K562 (cell line): Measurements from ENCODE around the gene KHNYN. TPM values are rescaled to one million over a fixed set of nuclear protein-coding genes. Genes with fewer than 3 reads are reported as not detected.

Experiments
- CREB1 ChIP-seq, 2 experiments: sonication (generic) in 1 of 2; formaldehyde crosslinking in 1 of 2; IDR thresholded peaks; 2 replicates each; pipeline versions ENCODE4 v1.6.1 to v1.8.0; 2012 to 2022; ENCODE audit warnings: inconsistent platforms in 1 of 2, mild to moderate bottlenecking in 1 of 2, missing genetic modification reagents in 1 of 2, moderate library complexity in 1 of 2
- CTCFL ChIP-seq: IDR thresholded peaks from 2 replicates; pipeline ENCODE4 v1.6.1; 2011; ENCODE audit warnings: borderline replicate concordance, low read depth, mild to moderate bottlenecking, moderate library complexity, low read length; ENCODE audit not compliant: insufficient read depth, poor library complexity, severe bottlenecking
- EHMT2 ChIP-seq: fragments of 450-650 bp; IDR thresholded peaks from 2 replicates; pipeline ENCODE4 v1.6.1; 2018; ENCODE audit warnings: antibody characterized with exemption
- HBP1 ChIP-seq: fragments of 450-650 bp; formaldehyde crosslinking; IDR thresholded peaks from 2 replicates; pipeline ENCODE4 v1.4.0; 2022; ENCODE audit warnings: missing genetic modification characterization
- ID3 ChIP-seq, 2 experiments: fragments of 250-450 bp in 1 of 2; fragments of 450-650 bp in 1 of 2; sonication (Bioruptor Pico) in 1 of 2; IDR thresholded peaks; 2 replicates each; pipeline versions ENCODE4 v1.6.1 to v1.8.0; 2016 to 2021; ENCODE audit warnings: mild to moderate bottlenecking in 2 of 2, moderate library complexity in 2 of 2, missing compliant biosample characterization in 1 of 2, missing genetic modification characterization in 1 of 2
- KDM2B ChIP-seq: fragments of 250-450 bp; sonication (Bioruptor Pico); IDR thresholded peaks from 2 replicates; pipeline ENCODE4 v1.8.0; 2021; ENCODE audit warnings: mild to moderate bottlenecking, moderate library complexity
- MAZ ChIP-seq, 2 experiments: fragments of 450-650 bp in 1 of 2; sonication (generic) in 1 of 2; formaldehyde crosslinking; IDR thresholded peaks in 1 of 2; conservative IDR thresholded peaks in 1 of 2; 2 replicates each; pipeline versions ENCODE4 v1.4.0 to v1.5.0; 2020; ENCODE audit warnings: mild to moderate bottlenecking in 1 of 2, missing genetic modification reagents in 1 of 2
- NRF1 ChIP-seq, 2 experiments: fragments of 450-650 bp; IDR thresholded peaks in 1 of 2; conservative IDR thresholded peaks in 1 of 2; 2 replicates each; pipeline ENCODE4 v1.6.1; 2014; ENCODE audit warnings: mild to moderate bottlenecking in 2 of 2
- POLR2B ChIP-seq: fragments of 450-650 bp; IDR thresholded peaks from 2 replicates; pipeline ENCODE4 v1.6.1; 2018; ENCODE audit warnings: low read depth; ENCODE audit not compliant: partially characterized antibody
- RFX1 ChIP-seq: fragments of 450-650 bp; IDR thresholded peaks from 2 replicates; pipeline ENCODE4 v1.6.1; 2016; ENCODE audit warnings: mild to moderate bottlenecking, moderate library complexity
- RFX7 ChIP-seq: fragments of 250-450 bp; sonication (Bioruptor Pico); IDR thresholded peaks from 2 replicates; pipeline ENCODE4 v1.5.1; 2021; ENCODE audit warnings: mild to moderate bottlenecking
- TGIF2 ChIP-seq: sonication (generic); formaldehyde crosslinking; IDR thresholded peaks from 2 replicates; pipeline ENCODE4 v1.8.1; 2022; ENCODE audit warnings: mild to moderate bottlenecking, missing genetic modification reagents, moderate library complexity
- ZFP30 ChIP-seq: fragments of 250-450 bp; sonication (Bioruptor Pico); IDR thresholded peaks from 2 replicates; pipeline ENCODE4 v1.8.0; 2022; ENCODE audit warnings: moderate library complexity, mild to moderate bottlenecking, inconsistent platforms, borderline replicate concordance
- ZNF830 ChIP-seq: fragments of 250-450 bp; sonication (Bioruptor Pico); IDR thresholded peaks from 2 replicates; pipeline ENCODE4 v1.5.0; 2021; ENCODE audit warnings: mild to moderate bottlenecking
- polyA plus RNA-seq, 8 experiments: library from polyadenylated mRNA; depleted of rRNA in 4 of 8; stranded (reverse) in 5 of 8; unstranded in 3 of 8; fragments of >200 nt; fragmentation: Nextera tagmentation in 2 of 8; fragmentation: Illumina TruSeq in 1 of 8; extraction: Ambion mirVana in 2 of 8; extraction: Trizol in 1 of 8; gene quantifications; 2 replicates each; pipeline versions ENCODE4 v1.2.1 to v1.2.3, GENCODE V29; 2011 to 2014; ENCODE audit warnings: inconsistent platforms in 1 of 8, missing spikeins in 1 of 8
- total RNA-seq, 7 experiments: library from RNA; depleted of rRNA in 6 of 7; stranded (reverse); fragments of >200 nt in 6 of 7; fragmentation: Illumina TruSeq in 2 of 7; extraction: Trizol in 2 of 7; gene quantifications; 2 replicates each; pipeline versions ENCODE4 v1.2.1 to v1.2.3, GENCODE V29; 2011 to 2021; ENCODE audit warnings: low replicate concordance in 1 of 7
- TF ChIP-seq, protein P1 (sequence below): fragments of 250-450 bp; sonication (Bioruptor Pico); IDR thresholded peaks from 2 replicates; pipeline ENCODE4 v1.5.1; 2021; ENCODE audit warnings: mild to moderate bottlenecking
- TF ChIP-seq, protein P2 (sequence below): fragments of 450-650 bp; conservative IDR thresholded peaks from 2 replicates; pipeline ENCODE4 v1.6.1; 2016; ENCODE audit warnings: missing genetic modification characterization, low read depth, mild to moderate bottlenecking, missing compliant biosample characterization, moderate library complexity

Gene KHNYN
- total and polyA plus RNA-seq, 9 of the 15 experiments (the other 6 are each of a cell fraction or from before 2014, with no cell fraction given): 0.76 to 26.0 (median 14.1) TPM

DNA sequence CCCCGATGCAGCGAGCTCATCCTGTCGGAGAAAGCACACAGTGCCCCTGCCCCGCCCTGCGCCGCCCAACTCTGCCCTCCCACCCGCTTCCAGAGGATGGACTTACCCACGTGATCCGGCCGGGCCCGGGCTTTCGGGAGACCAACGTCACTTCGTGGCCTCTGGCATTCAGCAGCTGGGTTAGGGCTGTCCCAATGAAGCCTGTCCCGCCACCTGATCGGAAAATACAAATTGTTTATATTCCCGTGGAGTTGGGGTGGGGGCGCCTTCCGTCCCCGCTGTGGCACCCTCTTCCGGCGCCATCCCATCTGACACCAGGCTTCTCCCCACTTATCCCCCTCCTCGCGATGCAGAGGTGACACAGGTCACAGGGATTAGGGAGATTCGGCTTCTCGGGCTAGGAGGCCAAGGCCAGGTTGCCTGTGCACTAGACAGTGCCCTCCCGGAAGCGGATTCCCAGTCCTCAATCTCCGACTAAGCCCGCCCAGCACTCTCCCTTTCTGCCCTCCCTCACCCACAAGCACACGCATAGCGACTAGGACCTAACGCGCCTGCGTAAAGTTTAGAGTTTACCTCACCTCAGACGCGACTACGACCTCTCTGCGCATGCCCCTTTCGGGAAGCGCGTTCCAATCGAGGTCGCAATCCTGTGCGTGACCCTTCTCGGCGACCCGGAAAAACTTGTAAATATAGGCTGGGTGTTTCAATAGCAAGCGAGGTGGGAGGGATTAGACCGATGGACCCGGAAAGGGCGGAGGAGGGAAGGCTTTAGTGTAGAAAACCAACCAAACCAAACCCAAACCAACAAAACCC is 12.7 kb downstream of the KHNYN start, which contains the start of gene SDR39U1 (continued):
- TF ChIP-seq, protein P1, sequence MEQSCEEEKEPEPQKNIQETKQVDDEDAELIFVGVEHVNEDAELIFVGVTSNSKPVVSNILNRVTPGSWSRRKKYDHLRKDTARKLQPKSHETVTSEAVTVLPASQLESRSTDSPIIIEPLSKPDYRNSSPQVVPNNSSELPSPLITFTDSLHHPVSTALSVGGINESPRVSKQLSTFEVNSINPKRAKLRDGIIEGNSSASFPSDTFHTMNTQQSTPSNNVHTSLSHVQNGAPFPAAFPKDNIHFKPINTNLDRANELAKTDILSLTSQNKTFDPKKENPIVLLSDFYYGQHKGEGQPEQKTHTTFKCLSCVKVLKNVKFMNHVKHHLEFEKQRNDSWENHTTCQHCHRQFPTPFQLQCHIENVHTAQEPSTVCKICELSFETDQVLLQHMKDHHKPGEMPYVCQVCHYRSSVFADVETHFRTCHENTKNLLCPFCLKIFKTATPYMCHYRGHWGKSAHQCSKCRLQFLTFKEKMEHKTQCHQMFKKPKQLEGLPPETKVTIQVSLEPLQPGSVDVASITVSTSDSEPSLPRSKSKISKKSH (CRISPR knock-in tag): no peak
- TF ChIP-seq CTCFL (no peak), KDM2B (CRISPR knock-in tag) (no peak), RFX1 (no peak), TGIF2 (CRISPR knock-in tag) (no peak), RFX7 (CRISPR knock-in tag) (no peak), ZNF830 (CRISPR knock-in tag) (no peak), POLR2B (peak; percentile 81), NRF1 (conservative IDR thresholded peaks at IDR 0.05 in 1 of 2, IDR thresholded peaks at IDR 0.05 in 1 of 2) (peak; percentile 96 to 97), ID3 (CRISPR knock-in tag; IDR thresholded peaks at IDR 0.05) (no peak), ID3 (tag; IDR thresholded peaks at IDR 0.05) (no peak), HBP1 (no peak), MAZ (CRISPR knock-in tag; conservative IDR thresholded peaks at IDR 0.05 in 1 of 2, IDR thresholded peaks at IDR 0.05 in 1 of 2) (0 out of 4 replicates have a peak, but pooled peaks of 1 of the 2 experiments have one; percentile 9), CREB1 (IDR thresholded peaks at IDR 0.05) (peak; percentile 83), CREB1 (CRISPR knock-in tag; IDR thresholded peaks at IDR 0.05) (peak; percentile 72), ZFP30 (no peak), EHMT2 (peak; percentile 59; the same call in 1 of the 2 replicates)
- TF ChIP-seq, protein P2, sequence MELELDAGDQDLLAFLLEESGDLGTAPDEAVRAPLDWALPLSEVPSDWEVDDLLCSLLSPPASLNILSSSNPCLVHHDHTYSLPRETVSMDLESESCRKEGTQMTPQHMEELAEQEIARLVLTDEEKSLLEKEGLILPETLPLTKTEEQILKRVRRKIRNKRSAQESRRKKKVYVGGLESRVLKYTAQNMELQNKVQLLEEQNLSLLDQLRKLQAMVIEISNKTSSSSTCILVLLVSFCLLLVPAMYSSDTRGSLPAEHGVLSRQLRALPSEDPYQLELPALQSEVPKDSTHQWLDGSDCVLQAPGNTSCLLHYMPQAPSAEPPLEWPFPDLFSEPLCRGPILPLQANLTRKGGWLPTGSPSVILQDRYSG (tag): no peak
